ENCODE measurements around the gene NARF. TPM values are rescaled to one million over a fixed set of nuclear protein-coding genes. Genes with fewer than 3 reads are reported as not detected.
A peak's percentile ranks its signal among the peaks of the same experiment; 100 is the strongest.

NARF gene
- total RNA-seq, 3 donors from 2014 or later, result 49.7 to 56.0 (median 55.9) TPM

- H3K9me3 ChIP-seq, result no peaks in the 10 kb centered on the region
- ATAC-seq, result no peak
- no peak overlapping the region for H3K4me3 ChIP-seq
- intact Hi-C loops (cut with DNase I, micrococcal nuclease), result no loop called here
- H3K36me3 ChIP-seq (ENCODE audit: low read depth), result no peaks in the 10 kb centered on the region
- TF ChIP-seq, protein P1, sequence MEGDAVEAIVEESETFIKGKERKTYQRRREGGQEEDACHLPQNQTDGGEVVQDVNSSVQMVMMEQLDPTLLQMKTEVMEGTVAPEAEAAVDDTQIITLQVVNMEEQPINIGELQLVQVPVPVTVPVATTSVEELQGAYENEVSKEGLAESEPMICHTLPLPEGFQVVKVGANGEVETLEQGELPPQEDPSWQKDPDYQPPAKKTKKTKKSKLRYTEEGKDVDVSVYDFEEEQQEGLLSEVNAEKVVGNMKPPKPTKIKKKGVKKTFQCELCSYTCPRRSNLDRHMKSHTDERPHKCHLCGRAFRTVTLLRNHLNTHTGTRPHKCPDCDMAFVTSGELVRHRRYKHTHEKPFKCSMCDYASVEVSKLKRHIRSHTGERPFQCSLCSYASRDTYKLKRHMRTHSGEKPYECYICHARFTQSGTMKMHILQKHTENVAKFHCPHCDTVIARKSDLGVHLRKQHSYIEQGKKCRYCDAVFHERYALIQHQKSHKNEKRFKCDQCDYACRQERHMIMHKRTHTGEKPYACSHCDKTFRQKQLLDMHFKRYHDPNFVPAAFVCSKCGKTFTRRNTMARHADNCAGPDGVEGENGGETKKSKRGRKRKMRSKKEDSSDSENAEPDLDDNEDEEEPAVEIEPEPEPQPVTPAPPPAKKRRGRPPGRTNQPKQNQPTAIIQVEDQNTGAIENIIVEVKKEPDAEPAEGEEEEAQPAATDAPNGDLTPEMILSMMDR (IDR thresholded peaks at IDR 0.05), result no peak
- no peak for DNase-seq
- peaks cover 2% of the 10 kb centered on the region for H3K4me1 ChIP-seq (ENCODE audit: low read depth)
Measured at GRCh38 chr17:82424863-82425159, 33.7 kb upstream of the NARF start.

DNA sequence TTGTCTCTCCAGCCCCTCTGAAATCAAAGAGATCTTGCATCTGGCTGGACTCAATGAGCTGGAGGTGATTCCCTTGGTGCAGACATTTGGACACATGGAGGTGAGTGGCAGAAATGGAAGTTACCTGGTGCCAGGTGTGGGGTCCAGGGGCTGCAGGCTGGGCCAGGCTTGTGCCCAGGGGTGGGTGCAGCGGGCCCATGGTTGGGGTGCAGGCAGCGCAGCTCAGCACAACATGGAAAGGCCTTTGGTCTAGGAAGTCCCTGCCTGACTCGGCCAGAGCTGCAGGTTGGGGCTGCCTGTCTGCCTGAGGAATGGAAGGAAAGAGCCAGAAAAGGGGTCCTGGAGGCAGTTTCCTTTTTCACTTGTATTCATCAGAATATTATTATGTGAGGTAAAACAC lies 30.0 kb upstream of the NARF start:
- H3K9me3 ChIP-seq, result no peaks in the 10 kb centered on the region
- no peaks in the 10 kb centered on the region for H3K36me3 ChIP-seq (ENCODE audit: low read depth)
- H3K4me3 ChIP-seq, result no peak overlapping the region
- no peak for DNase-seq
- TF ChIP-seq, protein P1 (IDR thresholded peaks at IDR 0.05), result no peak
- ATAC-seq, result no peak
- intact Hi-C loops (cut with DNase I, micrococcal nuclease), result no loop called here
- no peaks in the 10 kb centered on the region for H3K4me1 ChIP-seq (ENCODE audit: low read depth)

DNA sequence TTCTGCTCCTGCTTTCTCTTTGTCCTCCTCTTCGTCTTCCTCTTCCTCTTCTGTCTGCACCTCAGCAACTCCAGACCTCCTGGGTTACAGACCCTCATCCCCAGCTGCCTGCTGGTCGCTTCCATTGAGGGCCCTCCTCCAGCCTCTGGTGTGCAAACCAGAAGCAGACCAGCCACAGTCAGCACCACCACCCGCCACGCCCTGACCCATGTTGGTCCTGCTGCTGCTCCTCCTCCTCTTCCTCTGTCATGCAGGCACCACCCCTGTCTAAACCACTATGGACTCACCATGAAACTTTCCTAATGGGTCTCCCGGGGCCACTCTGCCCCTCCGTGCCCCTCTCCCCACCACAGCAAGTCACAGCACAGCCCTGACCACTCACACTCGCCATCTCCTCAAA lies 28.7 kb upstream of the NARF start:
- no peaks in the 10 kb centered on the region for H3K36me3 ChIP-seq (ENCODE audit: low read depth)
- H3K9me3 ChIP-seq, result no peaks in the 10 kb centered on the region
- H3K4me3 ChIP-seq, result no peak overlapping the region
- intact Hi-C loops (cut with DNase I, micrococcal nuclease), result no loop called here
- TF ChIP-seq, protein P1 (IDR thresholded peaks at IDR 0.05), result no peak
- H3K4me1 ChIP-seq (ENCODE audit: low read depth), result no peaks in the 10 kb centered on the region
- DNase-seq (no peak), ATAC-seq (peak; percentile 21)

DNA sequence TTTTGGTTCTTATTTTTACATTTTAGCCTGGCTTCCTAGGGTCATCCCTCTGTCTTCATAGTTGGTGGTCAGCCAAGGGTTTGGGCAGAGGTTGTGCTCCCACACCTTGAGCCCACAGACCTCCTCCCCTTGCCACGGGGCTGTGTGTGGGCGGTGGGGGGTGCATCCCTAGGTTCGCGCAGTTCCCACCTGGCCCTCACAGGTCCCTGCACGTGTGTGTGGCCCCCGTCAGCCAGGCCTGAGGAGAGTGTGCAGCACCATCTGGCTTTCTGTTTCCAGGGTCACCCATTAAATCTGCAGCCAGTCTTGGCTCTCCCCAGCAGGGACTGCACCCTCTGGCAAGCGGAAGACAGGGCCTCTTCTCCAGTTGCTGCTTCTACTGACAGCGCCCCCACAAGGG lies 26.5 kb upstream of the NARF start:
- Histone ChIP-seq H3K36me3 (ENCODE audit: low read depth) (no peaks in the 10 kb centered on the region), H3K4me3 (no peak overlapping the region), H3K9me3 (no peaks in the 10 kb centered on the region), H3K4me1 (ENCODE audit: low read depth) (no peaks in the 10 kb centered on the region)
- DNase-seq (no peak), ATAC-seq (no peak)
- intact Hi-C loops (cut with DNase I, micrococcal nuclease), result no loop called here
- TF ChIP-seq, protein P1 (IDR thresholded peaks at IDR 0.05), result no peak

DNA sequence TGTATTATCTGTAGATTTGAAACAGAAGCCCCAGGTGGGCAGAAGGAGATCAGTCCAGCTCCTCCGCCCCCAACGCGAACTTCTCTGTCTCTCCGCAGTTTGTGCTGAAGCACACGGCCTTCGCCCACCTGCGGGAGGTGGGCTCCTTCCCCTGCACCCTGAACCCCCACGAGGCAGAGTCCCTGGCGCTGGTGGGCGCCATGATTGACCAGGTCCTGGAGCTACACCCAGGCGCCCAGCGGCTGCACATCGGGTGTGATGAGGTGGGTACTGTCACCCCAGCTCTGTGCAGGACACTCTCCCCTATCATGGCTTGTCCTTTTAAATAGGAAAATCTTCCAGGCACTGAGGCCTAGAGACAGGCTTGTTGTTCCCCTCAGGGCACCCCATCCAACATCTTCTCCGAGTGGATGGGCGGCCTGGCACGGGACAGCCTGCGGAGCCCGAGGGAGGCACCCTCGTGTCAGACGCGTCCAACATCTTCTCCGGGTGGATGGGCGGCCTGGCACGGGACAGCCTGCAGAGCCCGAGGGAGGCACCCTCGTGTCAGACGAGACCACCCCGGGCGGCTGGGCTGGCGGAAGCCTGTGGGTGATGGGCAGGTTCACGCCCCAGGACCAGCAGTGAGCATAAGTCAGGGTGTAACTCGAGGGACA lies 24.9 kb upstream of the NARF start:
- intact Hi-C loops (cut with DNase I, micrococcal nuclease), result no loop called here
- ATAC-seq, result no peak
- TF ChIP-seq, protein P1 (IDR thresholded peaks at IDR 0.05), result no peak
- no peak overlapping the region for H3K4me3 ChIP-seq
- H3K36me3 ChIP-seq (ENCODE audit: low read depth), result no peaks in the 10 kb centered on the region
- no peaks in the 10 kb centered on the region for H3K4me1 ChIP-seq (ENCODE audit: low read depth)
- no peaks in the 10 kb centered on the region for H3K9me3 ChIP-seq
- DNase-seq, result no peak

DNA sequence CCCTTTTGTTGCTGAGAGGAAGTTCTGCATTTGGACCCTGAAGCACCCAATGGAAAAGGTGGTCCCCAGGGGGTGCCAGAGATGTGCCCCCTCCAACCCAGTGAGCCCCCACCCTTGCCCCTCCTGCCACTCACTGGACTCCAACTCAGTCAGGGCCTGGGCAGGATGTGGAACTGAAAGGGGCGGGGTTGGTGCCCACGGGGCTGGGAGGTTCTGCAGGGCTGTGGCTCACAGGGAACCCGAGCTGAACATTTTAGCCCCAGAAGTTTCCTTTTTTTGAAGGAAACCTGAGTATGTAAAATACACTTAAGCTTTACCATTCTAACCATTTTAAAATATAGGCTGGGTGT lies 24.4 kb upstream of the NARF start:
- ATAC-seq, result peak; percentile 54
- intact Hi-C loops (cut with DNase I, micrococcal nuclease), result no loop called here
- Histone ChIP-seq H3K36me3 (ENCODE audit: low read depth) (no peaks in the 10 kb centered on the region), H3K9me3 (no peaks in the 10 kb centered on the region), H3K4me1 (ENCODE audit: low read depth) (no peaks in the 10 kb centered on the region), H3K4me3 (no peak overlapping the region)
- peak in 1 of 3 donors; percentile 63 for DNase-seq
- TF ChIP-seq, protein P1 (IDR thresholded peaks at IDR 0.05), result no peak

Measured in mucosa of descending colon (tissue), 3 donors.